ENCODE data around the gene TNS3. TPM values are rescaled to one million over a fixed set of nuclear protein-coding genes. Genes with fewer than 3 reads are reported as not detected.

Gene TNS3
- total and polyA plus RNA-seq, 2 donors (not counting 3 experiments of a cell fraction or from before 2014, with no cell fraction given) = 10.4 to 45.1 TPM

GRCh38 chr7:47490501-47491265, 91.2 kb downstream of the TNS3 start:
- no peak overlapping the region for H3K4me2 ChIP-seq (ENCODE audit: insufficient read depth, low read length)
- intact Hi-C loops (cut with micrococcal nuclease) = no loop called here
- ChIA-PET CTCF (interaction anchor here (0.6 kb wide), 1 partner anchor 192 kb away, joined by 3 read pairs; no protein-coding TSS in a partner anchor), POLR2A (no interaction called here)
- H3K27me3 ChIP-seq (ENCODE audit: control insufficient read depth in 2 of 2, insufficient read depth in 2 of 2, low read length in 2 of 2) = no peaks in the 10 kb centered on the region
- no peak overlapping the region for H3K27ac ChIP-seq (ENCODE audit: insufficient read depth, low read depth, low read length)
- DNase-seq (ENCODE audit: low read depth, low spot score) (no peak), FAIRE-seq (no peak)
- no TSS peak for BruUV-seq (replicated peaks)
- H2AFZ ChIP-seq (ENCODE audit: low read depth, low read length) = no peak overlapping the region
- no peaks in the 10 kb centered on the region for H3K79me2 ChIP-seq (ENCODE audit: control insufficient read depth, insufficient read depth, low read length)
- H4K20me1 ChIP-seq (replicated peaks; ENCODE audit: control insufficient read depth, extremely low read depth, insufficient read depth, low read length) = no peaks in the 10 kb centered on the region
- no peaks in the 10 kb centered on the region for H3K4me1 ChIP-seq (ENCODE audit: control insufficient read depth, extremely low read depth, insufficient read depth, low read length)
- H3K9me3 ChIP-seq (replicated peaks; ENCODE audit: control insufficient read depth, insufficient read depth, low read length) = no peaks in the 10 kb centered on the region
- no peak overlapping the region for H3K4me3 ChIP-seq (replicated peaks in 1 of 3; ENCODE audit: insufficient read depth in 1 of 3, low read depth in 1 of 3, low read length in 3 of 3)
- no peak overlapping the region for H3K9ac ChIP-seq (replicated peaks; ENCODE audit: extremely low read depth, insufficient read depth, low read length)
- dilution Hi-C loops (cut with MboI; ENCODE audit: extremely low pct_ligation_motif_present, low sequenced_read_pairs) = no loop called here
- no peak for TF ChIP-seq EZH2 (IDR thresholded peaks at IDR 0.05; ENCODE audit: borderline replicate concordance, low read depth, low read length, severe bottlenecking)
- no peak for TF ChIP-seq POLR2AphosphoS5 (IDR thresholded peaks at IDR 0.05; ENCODE audit: insufficient read depth, low read depth, low read length)
- TF ChIP-seq POLR2A (IDR thresholded peaks at IDR 0.05; ENCODE audit: low read depth, low read length) = no peak
- TF ChIP-seq MAX (IDR thresholded peaks at IDR 0.05; ENCODE audit: insufficient read depth, insufficient read length) = no peak
- no peak for TF ChIP-seq CTCF (IDR thresholded peaks at IDR 0.05; ENCODE audit: extremely low read depth in 1 of 2, insufficient read depth in 1 of 2, low read depth in 1 of 2, low read length in 2 of 2)
- no peak for TF ChIP-seq JUN (IDR thresholded peaks at IDR 0.05; ENCODE audit: borderline replicate concordance, insufficient read depth, insufficient read length, low read depth)
- TF ChIP-seq GATA2 (IDR thresholded peaks at IDR 0.05; ENCODE audit: insufficient read depth, insufficient read length, low read depth, low read length) = no peak
- no peak for TF ChIP-seq MYC (IDR thresholded peaks at IDR 0.05; ENCODE audit: low read depth, low read length)
- TF ChIP-seq FOS (IDR thresholded peaks at IDR 0.05; ENCODE audit: borderline replicate concordance, insufficient read depth, low read length) = no peak
- H3K36me3 ChIP-seq (ENCODE audit: control insufficient read depth in 2 of 2, extremely low read depth in 1 of 2, insufficient read depth in 2 of 2, low read length in 2 of 2) = no peaks in the 10 kb centered on the region
- H3K9me1 ChIP-seq (replicated peaks; ENCODE audit: control insufficient read depth, extremely low read depth, insufficient read depth, low read length) = no peaks in the 10 kb centered on the region

Data from endothelial cell of umbilical vein (primary cell).